Frontal cortex (tissue), 4 donors: Measurements from ENCODE around the gene ECE1. TPM values are rescaled to one million over a fixed set of nuclear protein-coding genes. Genes with fewer than 3 reads are reported as not detected.
A peak's percentile ranks its signal among the peaks of the same experiment; 100 is the strongest.

Experiments used
- DNase-seq, 2 donors: peaks; one replicate each; pipeline ENCODE4 v3.0.0; 2012; ENCODE audit warnings: low spot score in 2 of 2
- FAIRE-seq: peaks from 2 replicates; lab custom pipeline; 2012; peaks lifted over from hg19 to GRCh38; lab: Jason Lieb, UNC
- total RNA-seq: library from RNA; depleted of rRNA; stranded (reverse); fragments of >200 nt; gene quantifications from one replicate; pipeline ENCODE4 v1.2.3, GENCODE V29; 2014
- donor health status: control.
- donor health status: control.
- donor health status: control.

Gene ECE1
- total RNA-seq, 1 donor from 2014 or later: 8.2 TPM

DNA sequence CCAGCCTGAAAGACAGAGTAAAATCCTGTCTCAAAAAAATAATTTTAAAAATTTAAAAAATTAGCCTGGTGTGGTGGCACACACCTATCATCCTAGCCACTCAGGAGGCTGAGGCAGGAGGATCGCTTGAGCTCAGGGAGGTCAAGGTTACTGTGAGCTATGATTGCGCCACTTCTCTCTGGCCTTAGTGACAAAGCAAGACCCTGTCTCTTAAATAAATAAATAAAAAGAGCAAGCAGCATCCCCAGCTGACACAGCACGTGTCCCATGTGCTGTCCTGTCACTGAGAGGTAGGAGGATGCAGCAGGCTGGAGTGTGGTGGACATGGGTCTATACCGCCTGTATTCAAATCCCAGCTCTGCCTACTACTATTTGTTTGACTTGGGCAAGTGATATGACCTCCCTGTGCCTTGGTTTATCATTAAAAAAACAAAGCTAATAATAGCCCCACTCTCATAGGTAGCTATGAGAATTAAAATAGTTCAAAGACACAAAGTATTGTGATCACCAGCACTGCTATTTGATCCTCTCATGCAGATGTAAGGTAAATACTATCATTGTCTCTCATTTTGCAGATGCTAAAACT, 22.2 kb upstream of the ECE1 start:
- no peak for DNase-seq
- FAIRE-seq: no peak

DNA sequence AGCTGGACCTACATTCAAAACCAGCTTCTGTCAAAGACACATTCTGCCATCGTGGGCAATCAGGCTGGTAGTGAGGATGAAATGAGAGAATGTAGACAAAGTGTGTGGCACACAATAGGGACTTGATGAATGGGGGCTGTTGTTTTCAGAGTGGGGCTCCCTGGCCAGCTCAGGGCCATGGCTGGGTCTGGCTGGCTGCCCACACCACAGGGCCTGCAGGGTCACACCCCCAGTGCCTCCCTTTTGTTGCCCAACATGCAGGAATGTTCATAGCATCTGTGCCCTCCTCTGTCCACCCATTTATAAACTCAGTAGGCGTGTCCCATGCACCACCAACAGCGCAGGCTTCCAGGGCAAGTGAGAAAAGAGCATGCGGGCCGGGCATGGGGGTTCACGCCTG, 20.8 kb upstream of the ECE1 start:
- DNase-seq (peak in 1 of 2 donors; percentile 54), FAIRE-seq (no peak)

- FAIRE-seq (no peak), DNase-seq (no peak)
Measured at GRCh38 chr1:21308847-21309652, 18.8 kb upstream of the ECE1 start.

DNA sequence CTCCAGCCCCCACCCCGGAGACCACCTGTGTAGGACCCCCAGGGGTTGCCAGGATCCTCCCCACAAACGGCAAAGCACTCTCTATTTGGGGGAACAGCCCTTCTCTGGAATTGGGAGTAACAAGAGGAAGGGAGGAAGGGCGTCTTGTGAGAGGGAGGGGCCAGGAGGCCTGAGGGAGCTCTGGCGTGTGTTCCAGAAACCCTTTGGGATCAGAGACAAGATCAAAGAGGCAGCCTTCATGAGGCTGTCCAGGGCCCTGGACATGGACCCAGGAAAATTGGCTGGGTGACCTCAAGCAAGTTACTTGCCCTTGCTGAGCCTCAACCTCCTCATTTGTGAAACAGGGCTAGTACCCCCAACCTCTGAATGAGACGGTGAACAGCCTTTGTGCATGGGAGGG, 18.1 kb upstream of the ECE1 start:
- FAIRE-seq (no peak), DNase-seq (no peak)

- FAIRE-seq (no peak), DNase-seq (no peak)
Measured at GRCh38 chr1:21307663-21308305, 17.5 kb upstream of the ECE1 start.

- DNase-seq: no peak
- FAIRE-seq: no peak
Measured at GRCh38 chr1:21307210-21307609, 16.9 kb upstream of the ECE1 start.

- FAIRE-seq (no peak), DNase-seq (no peak)
Measured at GRCh38 chr1:21305900-21306189, 15.6 kb upstream of the ECE1 start.

DNA sequence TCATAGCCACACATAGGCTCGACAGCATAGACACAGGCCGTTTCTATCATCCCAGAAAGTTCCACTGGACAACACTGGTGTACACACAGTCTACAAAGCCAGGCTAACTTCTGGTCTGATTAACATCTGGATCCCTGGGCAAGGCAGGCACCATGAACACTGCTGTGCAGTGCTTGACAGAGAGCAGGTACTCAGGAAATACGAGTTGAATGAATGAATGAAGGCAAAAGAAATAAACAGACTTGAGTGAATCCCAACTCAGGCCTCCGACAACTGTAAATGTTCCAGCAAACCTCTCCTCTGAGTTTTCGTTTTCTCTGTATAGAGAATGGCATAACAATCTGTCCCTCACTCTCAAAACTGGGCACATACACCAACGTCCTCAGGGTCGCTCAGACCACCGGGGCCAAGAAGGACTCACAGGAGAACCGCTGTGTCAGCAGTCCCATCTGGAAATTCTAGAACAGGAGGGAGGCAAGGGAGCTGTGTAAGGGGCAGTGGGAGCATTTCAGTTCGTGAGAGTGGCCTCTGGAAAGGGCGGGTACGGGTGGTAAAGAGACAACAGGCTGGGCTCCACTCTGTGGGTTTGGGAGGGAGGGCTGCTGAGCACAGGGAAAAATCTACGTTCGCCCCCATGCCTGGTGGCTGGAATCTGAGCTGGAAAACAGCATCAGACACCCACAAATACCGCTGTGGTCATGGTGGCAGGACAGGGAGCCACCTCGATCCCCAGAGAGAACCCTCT, 15.1 kb upstream of the ECE1 start:
- no peak for DNase-seq
- FAIRE-seq: no peak

- DNase-seq: no peak
- no peak for FAIRE-seq
Measured at GRCh38 chr1:21304488-21304887, 14.2 kb upstream of the ECE1 start.

DNA sequence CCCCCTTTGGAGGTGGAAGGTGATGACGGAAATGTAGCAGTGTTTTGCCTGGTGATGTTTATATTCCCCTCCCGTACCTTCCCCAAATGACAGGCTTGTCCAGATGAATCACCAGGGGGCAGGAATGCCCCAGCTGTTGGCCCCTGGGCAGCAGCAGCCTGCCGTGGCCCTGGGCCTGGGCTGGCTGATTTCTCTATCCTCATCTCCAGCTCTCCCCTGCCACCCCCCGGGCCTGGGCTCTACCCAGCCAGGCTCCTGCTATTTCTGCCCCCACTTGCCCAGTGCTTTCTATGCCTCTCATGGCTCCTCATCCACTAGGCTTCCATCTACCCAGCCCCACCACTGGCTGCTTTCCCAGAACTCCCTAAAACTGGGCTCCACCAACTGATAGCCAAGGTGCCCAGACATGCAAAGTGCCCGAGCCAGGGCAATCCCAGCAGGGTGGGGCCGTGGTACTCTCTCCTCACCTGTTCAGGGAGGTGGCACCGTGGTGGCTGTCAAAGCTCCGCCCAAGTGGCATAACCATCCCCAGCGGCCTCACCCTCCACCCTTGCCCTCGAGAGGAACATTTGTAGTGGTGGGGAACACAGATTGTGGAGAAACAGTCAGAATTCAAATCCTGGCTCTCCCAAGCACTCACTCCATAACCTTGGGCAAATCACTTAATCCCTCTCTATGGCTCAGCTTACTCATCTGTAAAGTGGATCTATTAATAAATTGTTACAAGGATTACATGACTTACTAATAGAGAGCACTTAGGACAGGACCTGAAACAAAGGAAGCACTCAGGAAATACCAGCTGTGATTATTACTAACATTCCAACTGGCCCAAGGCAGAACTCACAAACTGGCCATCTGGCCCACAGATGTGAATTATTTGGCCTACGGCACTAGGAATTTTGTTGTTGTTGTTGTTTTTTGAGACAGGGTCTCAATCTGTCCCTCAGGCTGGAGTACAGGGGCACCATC, 12.8 kb upstream of the ECE1 start:
- DNase-seq (no peak), FAIRE-seq (no peak)

GRCh38 chr1:21301794-21302440, 11.7 kb upstream of the ECE1 start:
- no peak for DNase-seq
- FAIRE-seq: no peak

GRCh38 chr1:21300774-21301173, 10.5 kb upstream of the ECE1 start:
- FAIRE-seq: no peak

DNA sequence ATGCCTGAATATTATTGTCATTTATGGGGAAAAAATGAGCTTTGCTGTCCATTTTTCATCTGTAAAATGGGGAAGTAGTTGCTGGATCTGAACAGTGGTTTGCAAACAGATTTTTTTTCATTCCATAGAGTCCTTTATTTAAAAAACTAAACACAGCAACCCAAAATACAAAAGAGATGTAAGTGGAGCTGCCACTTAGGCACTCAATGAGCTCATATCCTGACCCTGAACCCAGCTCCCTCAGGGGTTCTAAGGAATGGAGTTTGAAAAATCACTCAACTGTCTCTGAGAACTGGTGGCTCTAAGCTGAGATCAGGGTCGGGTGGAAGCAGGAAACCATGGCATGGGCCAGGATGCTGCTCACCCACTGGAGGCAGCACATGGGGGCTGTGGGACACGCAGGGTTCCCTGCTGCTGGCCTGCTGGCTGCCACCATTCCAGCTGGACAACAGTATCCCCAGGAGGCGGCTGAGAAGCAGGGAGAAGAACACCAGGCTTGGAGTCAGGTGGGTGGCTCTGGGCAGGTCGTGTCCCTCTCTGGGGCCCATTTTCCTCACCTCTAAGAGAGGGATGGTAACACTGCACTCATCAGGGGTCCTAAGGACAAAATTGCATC, 9.6 kb upstream of the ECE1 start:
- no peak for DNase-seq
- FAIRE-seq: no peak

More at GRCh38 chr1:21300774-21301173, 10.5 kb upstream of the ECE1 start:
- DNase-seq: no peak

GRCh38 chr1:21298981-21299391, 8.7 kb upstream of the ECE1 start:
- FAIRE-seq: no peak
- no peak for DNase-seq

- DNase-seq: no peak
- no peak for FAIRE-seq
Measured at GRCh38 chr1:21297975-21298374, 7.7 kb upstream of the ECE1 start.

DNA sequence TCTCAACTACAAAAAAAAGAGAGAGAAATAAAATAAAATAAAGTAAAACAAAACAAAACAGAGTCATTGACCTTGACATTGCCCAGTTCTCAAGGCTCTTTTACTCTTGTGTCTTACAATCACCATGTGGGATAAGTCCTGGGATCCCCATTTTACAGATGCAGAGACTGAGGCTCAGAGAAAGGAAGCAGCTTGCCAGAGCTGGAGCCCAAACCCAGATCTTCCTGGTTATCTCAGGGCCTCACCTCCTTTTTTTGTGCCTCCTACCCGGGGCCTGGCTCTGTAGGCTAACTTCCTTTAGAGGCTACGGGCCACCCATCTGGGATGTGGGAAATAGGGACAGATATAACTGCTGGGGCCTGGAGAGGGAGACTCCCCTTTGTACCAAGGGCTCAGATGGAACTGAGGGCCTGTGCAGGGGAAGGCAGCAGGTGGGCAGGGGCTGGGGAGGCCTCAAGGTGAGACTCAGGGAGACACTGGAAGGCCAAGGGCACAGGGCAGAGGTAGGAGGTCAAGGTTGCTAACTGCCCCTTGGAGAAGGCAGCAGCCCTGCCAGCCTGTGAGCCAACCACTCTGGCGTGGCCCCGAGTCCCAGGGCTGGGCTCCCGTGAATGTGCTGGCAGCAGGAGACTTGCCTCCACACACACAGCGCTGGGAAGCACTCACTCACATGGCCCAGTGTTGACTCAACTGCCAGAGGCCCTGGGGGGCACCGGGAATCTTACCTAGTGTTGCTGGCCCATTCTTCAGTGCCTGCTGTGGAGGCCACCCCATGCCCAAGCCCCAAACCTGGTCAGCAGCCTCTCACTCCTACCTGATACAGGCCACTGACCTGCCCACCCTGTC, 6.5 kb upstream of the ECE1 start:
- DNase-seq (no peak), FAIRE-seq (no peak)

GRCh38 chr1:21295545-21295944, 5.3 kb upstream of the ECE1 start:
- DNase-seq (no peak), FAIRE-seq (no peak)

- no peak for FAIRE-seq
Measured at GRCh38 chr1:21295002-21295401, 4.7 kb upstream of the ECE1 start.

More at GRCh38 chr1:21295002-21295401, 4.7 kb upstream of the ECE1 start:
- no peak for DNase-seq
